GM19324 (cell line): Measurements from ENCODE around the gene C19orf47.

Experiments used
- ATAC-seq: cut with Tn5 transposase; IDR thresholded peaks from one replicate; pipeline ENCODE4 v1.9.1; 2021; ENCODE audit warnings: mild to moderate bottlenecking, moderate library complexity; ENCODE audit not compliant: unreplicated experiment, low FRiP score

The C19orf47 gene

DNA sequence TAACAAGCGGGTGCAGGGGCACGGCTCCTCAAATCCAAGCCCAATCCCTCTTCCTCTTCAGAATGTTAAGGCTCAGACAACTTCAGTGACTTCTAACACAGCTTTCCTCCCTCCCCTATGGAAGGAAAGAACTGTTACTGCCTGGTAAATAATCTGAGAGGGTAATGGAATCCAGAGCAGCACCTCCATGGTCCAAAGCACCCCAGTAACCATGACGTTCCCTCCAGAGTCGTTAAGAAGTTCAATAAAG, 64.0 kb downstream of the C19orf47 start:
- no peak for ATAC-seq

GRCh38 chr19:40283414-40284250, 64.6 kb downstream of the C19orf47 start:
- no peak for ATAC-seq

GRCh38 chr19:40282920-40283319, 65.3 kb downstream of the C19orf47 start:
- no peak for ATAC-seq

DNA sequence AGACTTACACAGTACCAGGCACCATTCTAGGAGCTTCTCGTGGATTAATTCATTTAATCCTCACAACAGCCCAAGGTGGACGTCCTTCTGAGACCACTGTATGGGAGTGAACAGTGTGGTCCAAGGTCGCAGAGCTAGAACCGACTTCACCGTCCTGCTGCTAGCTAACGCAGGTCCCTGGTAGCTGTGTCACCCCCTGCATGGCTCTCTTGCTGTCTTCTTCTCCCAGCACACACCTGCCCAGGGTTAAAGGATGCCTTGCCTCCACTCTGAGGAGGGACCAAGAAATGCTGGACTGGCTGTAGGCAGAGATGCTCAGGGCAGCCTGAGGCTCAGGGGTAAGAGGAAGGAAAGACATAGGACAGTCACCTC, 66.0 kb downstream of the C19orf47 start:
- no peak for ATAC-seq

DNA sequence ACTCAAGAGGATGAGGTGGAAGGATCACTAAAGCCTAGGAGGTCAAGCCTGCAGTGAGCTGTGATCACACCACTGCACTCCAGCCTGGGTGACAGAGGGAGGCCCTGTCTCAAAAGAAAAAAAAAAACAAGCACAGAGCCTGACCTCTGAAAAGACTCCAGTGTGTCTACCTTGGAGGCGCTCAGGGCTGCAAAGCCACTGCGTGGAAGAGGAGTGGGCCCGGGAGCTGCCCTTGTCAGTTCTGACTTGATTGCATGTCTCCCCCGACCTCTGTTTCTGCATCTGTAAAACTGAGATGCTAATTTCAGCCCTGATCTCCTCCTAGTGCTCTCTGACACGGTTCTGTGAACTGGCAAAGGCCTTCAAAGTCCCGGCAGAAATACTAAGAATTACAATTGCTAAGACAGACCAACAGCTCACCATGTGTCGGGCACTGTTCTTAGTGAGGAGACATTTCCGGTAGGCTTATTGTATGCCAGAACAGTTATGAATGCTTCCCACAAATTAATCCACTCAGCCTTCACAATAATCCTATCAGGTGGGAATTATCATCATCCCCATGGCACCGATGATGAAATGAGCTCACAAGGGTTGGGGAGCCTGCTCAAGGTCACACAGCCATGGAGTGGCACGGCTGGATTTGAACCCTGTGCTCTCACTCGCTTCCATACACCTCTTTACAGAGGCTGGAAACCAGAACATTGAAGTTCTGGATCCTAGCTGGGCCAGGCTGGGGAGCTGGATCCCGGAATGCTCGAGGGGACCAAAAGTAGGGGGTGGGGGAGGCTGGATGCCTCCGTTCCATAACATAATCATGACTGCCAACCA, 66.6 kb downstream of the C19orf47 start:
- ATAC-seq = no peak

GRCh38 chr19:40280608-40281221, 67.5 kb downstream of the C19orf47 start:
- no peak for ATAC-seq

DNA sequence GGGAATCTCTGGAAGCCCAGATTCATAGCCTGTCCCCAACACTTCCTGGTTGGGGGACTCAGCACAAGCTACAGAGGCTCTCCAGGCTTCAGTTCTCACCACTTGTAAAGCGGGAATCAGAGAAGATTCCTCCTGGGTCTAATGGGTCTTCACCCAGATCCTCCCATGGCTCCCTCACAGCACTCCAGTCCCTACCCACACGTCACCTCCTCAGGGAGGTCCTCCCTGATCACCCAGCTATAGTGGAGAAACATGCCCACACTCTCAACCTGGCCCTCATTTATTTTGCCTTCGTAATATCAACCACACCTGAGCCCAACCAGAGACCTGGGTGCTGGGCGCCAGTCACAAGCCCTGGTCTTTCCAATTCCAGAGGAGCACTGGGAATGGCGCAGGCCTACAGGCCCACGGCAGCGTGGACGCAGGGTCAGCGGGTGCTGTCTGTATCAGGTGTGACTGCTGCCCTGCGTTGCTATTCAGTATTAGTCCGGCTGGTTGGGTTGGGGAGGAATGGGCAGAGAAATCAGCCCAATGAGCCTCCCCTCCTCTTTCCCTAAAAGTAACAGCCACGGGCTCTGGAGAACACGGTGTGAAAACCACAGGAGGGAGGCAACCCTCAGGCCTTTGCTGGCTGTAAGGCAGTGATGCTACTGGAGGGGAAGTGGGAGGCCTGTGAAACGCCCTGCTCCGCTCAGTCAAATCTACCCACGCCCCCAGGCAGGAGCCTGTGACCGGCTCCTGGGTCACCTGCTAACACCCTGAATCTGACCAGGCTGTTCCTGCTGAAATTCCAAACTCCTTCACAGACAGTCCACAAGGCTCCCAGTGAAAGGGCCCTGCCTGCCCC, 68.2 kb downstream of the C19orf47 start:
- no peak for ATAC-seq

DNA sequence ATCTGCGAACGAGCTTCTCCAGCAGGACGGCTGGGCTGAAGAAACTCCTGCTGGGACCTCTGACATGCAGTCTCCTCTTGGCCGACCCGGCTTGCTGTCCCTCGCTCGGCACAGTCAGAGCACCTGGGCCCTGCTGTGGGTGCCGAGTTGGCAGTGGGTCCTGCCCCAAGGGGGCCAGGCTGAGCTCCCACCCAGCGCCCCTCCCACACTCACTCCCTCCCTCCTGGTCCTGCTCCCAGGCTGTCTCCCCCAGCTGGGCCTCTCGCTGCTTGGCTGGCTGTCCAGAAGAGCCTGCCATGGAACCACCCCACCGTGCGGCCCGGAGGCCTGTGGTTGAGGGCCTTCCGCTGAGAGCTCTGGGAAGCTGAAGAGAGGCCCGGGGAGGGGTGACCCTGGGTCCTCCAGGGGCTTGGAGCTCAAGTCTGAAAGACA, 69.1 kb downstream of the C19orf47 start:
- no peak for ATAC-seq

DNA sequence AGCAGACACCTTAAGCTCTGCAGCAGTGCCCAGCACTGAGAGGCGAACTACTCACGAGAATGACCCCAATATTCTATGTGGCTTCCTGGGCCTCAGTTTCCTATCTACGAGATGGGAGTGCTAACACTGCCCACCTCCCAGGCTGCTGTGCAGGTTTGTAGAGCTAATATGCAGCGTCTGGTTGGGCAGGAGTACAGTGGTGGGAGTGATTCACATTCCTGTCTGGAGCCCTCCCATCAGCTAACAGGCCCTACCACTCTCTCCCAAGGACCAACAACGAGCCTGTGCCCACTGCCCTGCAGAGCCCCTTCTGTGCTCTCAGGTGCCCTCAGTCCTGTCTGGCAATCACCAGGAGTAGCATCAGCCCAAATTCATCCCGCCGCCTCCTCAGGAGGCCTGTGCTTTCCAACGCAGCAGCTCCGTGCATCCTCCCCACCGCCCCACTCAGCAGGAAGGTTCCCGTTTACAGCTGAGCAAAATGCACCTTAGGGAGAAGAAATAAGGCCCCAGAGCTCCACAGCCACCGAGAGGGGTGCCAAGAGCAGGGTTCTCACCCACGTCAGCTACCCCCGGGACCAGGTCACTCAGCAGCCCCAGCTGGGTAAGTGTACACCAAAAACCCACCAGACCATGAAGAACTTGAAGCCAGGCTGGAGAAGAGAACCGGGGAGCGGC, 69.7 kb downstream of the C19orf47 start:
- ATAC-seq = no peak

DNA sequence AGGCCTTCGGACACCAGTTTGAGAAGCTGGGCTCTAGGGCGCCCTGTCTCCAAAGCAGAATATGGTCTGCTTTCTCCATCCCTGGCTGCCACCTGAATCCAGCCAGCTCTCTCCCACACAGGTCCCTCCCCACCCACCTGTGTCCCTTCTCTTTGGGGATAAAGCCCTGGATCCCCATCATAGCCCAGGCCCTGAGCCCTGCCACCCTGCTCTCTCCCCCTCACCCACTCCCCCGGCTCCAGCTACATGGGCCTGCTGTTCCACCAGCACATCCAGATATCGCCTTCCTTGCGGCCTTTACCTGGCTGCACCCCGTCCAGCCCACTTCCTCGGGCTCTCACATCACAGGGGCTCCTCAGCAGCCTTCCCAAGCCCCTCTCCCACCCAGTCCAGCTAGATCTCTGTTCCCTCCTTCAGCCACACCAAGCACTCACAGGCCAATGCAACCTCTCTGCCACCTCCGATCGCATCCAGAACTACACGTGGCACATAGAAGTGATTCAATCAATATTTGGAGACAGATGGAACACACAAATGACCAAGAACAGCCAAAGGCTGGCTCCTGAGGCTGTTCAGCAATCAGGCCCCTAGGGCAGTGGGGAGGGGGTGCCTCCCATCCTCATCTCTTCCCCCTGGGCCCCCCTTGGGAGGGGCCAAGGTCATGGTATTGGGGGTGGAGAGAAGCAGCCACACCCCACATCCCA, 70.7 kb downstream of the C19orf47 start:
- ATAC-seq = no peak

DNA sequence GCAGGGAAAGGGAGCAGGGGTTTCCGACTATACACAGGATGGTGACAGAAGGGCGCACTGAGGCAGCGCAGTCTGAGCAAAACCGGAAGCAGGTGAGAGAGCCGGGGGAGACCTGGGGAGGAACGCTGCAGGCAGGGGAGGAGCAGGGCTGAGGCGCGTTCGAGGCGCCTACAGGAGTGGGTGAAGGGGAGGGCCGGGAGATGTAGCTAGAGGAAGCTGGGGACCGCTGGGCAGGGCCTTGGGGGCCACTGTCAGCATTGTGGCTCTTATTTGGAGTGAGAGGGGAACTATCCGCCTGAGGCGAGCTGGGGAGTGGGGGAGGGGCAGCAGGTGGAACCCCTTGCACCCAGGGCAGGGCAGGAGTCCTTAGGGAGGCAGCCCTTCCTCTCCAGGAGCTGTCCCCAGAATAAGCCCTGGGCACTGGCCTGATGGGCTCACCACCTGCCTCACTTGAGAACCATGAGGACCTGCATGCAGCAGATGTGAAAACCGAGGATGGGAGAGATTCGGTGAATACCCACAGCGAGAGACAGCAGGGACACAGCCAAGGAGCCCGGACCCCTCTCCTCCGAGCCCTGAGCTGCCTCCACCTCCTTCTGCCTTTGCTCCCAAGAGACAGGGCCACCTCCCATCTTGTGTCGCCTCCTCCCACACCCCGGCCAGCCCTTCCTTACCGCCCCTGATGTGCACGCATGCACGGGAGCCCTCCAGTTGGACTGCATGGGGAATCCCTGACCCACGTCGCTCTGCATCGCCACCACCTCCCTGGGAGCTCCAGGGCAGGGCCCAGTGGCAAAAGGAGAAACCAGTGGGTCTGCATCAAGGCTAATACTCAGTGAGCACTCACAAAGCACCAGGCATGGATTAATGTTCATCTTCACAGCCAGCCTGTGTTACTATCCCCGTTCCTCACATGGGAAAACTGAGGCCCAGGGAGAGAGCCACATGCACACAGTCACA, 73.3 kb downstream of the C19orf47 start:
- ATAC-seq = no peak

- no peak for ATAC-seq
Measured at GRCh38 chr19:40273469-40274360, 74.5 kb downstream of the C19orf47 start.

DNA sequence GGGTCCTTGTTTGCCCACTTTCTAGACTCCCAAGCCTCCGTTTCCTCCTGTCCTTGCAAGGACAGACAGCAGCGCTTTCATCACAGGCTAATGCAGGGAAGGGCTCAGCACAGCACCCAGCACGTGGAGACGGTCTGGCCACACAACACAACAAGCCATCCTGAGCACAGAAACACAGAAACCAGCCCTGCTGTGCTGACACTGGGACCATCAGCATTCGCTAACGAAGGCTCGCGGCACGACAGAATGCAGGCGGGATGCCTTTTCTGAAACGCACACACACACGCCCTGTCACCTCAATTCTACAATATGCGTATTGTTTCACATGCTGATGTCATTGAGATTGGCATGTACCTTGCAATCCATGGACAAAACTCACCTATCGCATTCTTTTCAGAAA, 75.9 kb downstream of the C19orf47 start:
- no peak for ATAC-seq

DNA sequence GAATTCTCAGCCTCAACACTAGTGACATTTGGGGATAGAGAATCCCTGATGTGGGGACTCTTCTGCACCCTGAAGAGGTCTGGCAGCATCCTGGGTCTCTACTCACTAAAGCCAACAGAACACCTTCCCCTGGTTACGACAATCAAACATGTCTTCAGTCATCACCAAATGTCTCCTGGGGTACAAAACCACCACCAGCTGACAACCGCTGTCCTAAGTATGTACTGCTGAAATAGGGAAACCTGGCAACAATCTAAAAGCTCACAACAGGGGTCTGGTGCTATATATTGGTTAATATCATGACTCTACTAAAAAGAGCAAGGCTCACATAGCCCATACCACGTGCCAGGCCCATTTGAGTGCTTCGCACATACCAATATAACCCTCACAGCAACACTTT, 76.5 kb downstream of the C19orf47 start:
- no peak for ATAC-seq

GRCh38 chr19:40270362-40271089, 77.7 kb downstream of the C19orf47 start:
- ATAC-seq = no peak
